ENCODE measurements around the gene NECTIN1.

The NECTIN1 gene

GRCh38 chr11:119679346-119679745 is 49.7 kb downstream of the NECTIN1 start:
- TF ChIP-seq CTCF (IDR thresholded peaks at IDR 0.05; ENCODE audit: low read depth, low read length) (no peak), MYC (IDR thresholded peaks at IDR 0.05; ENCODE audit: low read depth, low read length) (no peak)
- DNase-seq (ENCODE audit: low read depth) = no peak
- no peak overlapping the region for H3K4me3 ChIP-seq (ENCODE audit: low read depth, low read length)

GRCh38 chr11:119678351-119678750 is 50.6 kb downstream of the NECTIN1 start:
- no peak overlapping the region for H3K4me3 ChIP-seq (ENCODE audit: low read depth, low read length)
- TF ChIP-seq MAX (IDR thresholded peaks at IDR 0.05; ENCODE audit: low read depth, low read length) (no peak), CTCF (IDR thresholded peaks at IDR 0.05; ENCODE audit: low read depth, low read length) (no peak), POLR2A (IDR thresholded peaks at IDR 0.05; ENCODE audit: extremely low read depth, insufficient read length) (no peak), MYC (IDR thresholded peaks at IDR 0.05; ENCODE audit: low read depth, low read length) (no peak)
- DNase-seq (ENCODE audit: low read depth) = no peak

- no peak overlapping the region for H3K4me3 ChIP-seq (ENCODE audit: low read depth, low read length)
- no peak for TF ChIP-seq MAX (IDR thresholded peaks at IDR 0.05; ENCODE audit: low read depth, low read length)
- TF ChIP-seq MYC (IDR thresholded peaks at IDR 0.05; ENCODE audit: low read depth, low read length) = no peak
- no peak for TF ChIP-seq POLR2A (IDR thresholded peaks at IDR 0.05; ENCODE audit: extremely low read depth, insufficient read length)
- no peak for TF ChIP-seq CTCF (IDR thresholded peaks at IDR 0.05; ENCODE audit: low read depth, low read length)
- DNase-seq (ENCODE audit: low read depth) = no peak
These were observed 51.2 kb downstream of the NECTIN1 start for GRCh38 chr11:119677840-119678239.

GRCh38 chr11:119676461-119677020 is 52.5 kb downstream of the NECTIN1 start:
- TF ChIP-seq CTCF (IDR thresholded peaks at IDR 0.05; ENCODE audit: low read depth, low read length) (no peak), MAX (IDR thresholded peaks at IDR 0.05; ENCODE audit: low read depth, low read length) (no peak), POLR2A (IDR thresholded peaks at IDR 0.05; ENCODE audit: extremely low read depth, insufficient read length) (no peak), MYC (IDR thresholded peaks at IDR 0.05; ENCODE audit: low read depth, low read length) (no peak)
- H3K4me3 ChIP-seq (ENCODE audit: low read depth, low read length) = no peak overlapping the region
- peak; percentile 52 for DNase-seq (ENCODE audit: low read depth)

- peak; percentile 88 for DNase-seq (ENCODE audit: low read depth)
- H3K4me3 ChIP-seq (ENCODE audit: low read depth, low read length) = no peak overlapping the region
These were observed 55.2 kb downstream of the NECTIN1 start for GRCh38 chr11:119673759-119674336.

More at GRCh38 chr11:119673759-119674336, 55.2 kb downstream of the NECTIN1 start:
- TF ChIP-seq CTCF (IDR thresholded peaks at IDR 0.05; ENCODE audit: low read depth, low read length) (peak; percentile 45), MYC (IDR thresholded peaks at IDR 0.05; ENCODE audit: low read depth, low read length) (peak; percentile 91), POLR2A (IDR thresholded peaks at IDR 0.05; ENCODE audit: extremely low read depth, insufficient read length) (no peak), MAX (IDR thresholded peaks at IDR 0.05; ENCODE audit: low read depth, low read length) (peak; percentile 92)
